ENCODE data around the gene ZNF841. TPM values are rescaled to one million over a fixed set of nuclear protein-coding genes. Genes with fewer than 3 reads are reported as not detected.
"Not testable (repeated sequence)": the region's sequence is repeated elsewhere in the genome, so short reads cannot be mapped to it uniquely, and the experiment has no call there.

ZNF841 gene
- polyA plus RNA-seq, 1 experiment, result 11.1 TPM

GRCh38 chr19:52101866-52102562 is 6.4 kb upstream of the ZNF841 start:
- ChIA-PET POLR2A (no interaction called here), CTCF (interaction anchor here (1.2 kb wide), 1 partner anchor 135 kb away, joined by 3 read pairs; no protein-coding TSS in a partner anchor)
- Histone ChIP-seq H3K9me3 (ENCODE audit: control insufficient read depth, insufficient read depth, low read length) (peaks cover 38% of the 10 kb centered on the region), H3K4me3 (ENCODE audit: low read depth, low read length) (no peak overlapping the region), H3K27me3 (ENCODE audit: control insufficient read depth, insufficient read depth, low read length) (no peaks in the 10 kb centered on the region), H3K27ac (ENCODE audit: low read depth, low read length) (no peak overlapping the region)
- TF ChIP-seq CTCF (IDR thresholded peaks at IDR 0.05; ENCODE audit: low read depth, low read length), result no peak
- no peak for DNase-seq (ENCODE audit: low read depth, low spot score)

DNA sequence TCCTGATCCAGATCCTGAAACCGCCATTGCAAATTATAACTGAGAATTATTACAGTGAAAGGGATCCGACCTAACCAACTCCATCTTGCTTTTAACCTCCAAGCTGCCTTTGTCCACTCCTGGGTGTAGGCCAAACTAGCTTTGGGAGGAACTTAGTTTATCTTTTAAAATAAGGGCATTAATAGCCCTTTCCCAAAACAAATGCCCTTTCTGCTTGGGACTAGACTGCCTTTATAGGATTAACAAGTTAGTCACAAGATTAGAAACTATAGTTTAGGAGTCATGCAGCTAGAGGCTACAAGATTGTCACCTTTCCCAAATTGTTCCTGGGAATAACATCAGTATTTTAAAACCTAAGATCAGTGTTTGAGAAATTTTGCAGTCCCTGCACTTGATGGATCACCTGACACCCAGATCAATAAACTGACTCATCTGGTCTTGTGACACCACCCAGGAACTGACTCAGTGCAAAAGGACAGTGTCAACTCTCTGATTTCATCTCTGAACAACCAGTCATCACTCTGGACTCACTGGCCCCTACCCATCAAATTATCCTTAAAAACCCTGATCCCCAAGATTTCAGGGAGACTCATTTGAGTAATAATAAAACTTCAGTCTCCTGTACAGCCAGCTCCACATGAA is 4.1 kb upstream of the ZNF841 start:
- Histone ChIP-seq H3K4me3 (ENCODE audit: low read depth, low read length) (no peak overlapping the region), H3K9me3 (ENCODE audit: control insufficient read depth, insufficient read depth, low read length) (peaks cover 33% of the 10 kb centered on the region), H3K27me3 (ENCODE audit: control insufficient read depth, insufficient read depth, low read length) (no peaks in the 10 kb centered on the region), H3K27ac (ENCODE audit: low read depth, low read length) (no peak overlapping the region)
- POLR2A ChIA-PET, result no interaction called here
- TF ChIP-seq CTCF (IDR thresholded peaks at IDR 0.05; ENCODE audit: low read depth, low read length), result no peak
- DNase-seq (ENCODE audit: low read depth, low spot score), result no peak
- CTCF ChIA-PET, result no interaction called here

- H3K4me3 ChIP-seq (ENCODE audit: low read depth, low read length); DNase-seq (ENCODE audit: low read depth, low spot score); H3K27me3 ChIP-seq (ENCODE audit: control insufficient read depth, insufficient read depth, low read length); POLR2A ChIA-PET; H3K27ac ChIP-seq (ENCODE audit: low read depth, low read length): not testable (repeated sequence)
- peaks cover 38% of the 10 kb centered on the region for H3K9me3 ChIP-seq (ENCODE audit: control insufficient read depth, insufficient read depth, low read length)
- CTCF ChIA-PET, result interaction anchor here (1.0 kb wide), 1 partner anchor 44 kb away, joined by 3 read pairs; no protein-coding TSS in a partner anchor
Measured at GRCh38 chr19:52096416-52096815, 851 bp upstream of the ZNF841 start.

GRCh38 chr19:52094526-52095130 is 937 bp downstream of the ZNF841 start:
- no peaks in the 10 kb centered on the region for H3K27me3 ChIP-seq (ENCODE audit: control insufficient read depth, insufficient read depth, low read length)
- H3K27ac ChIP-seq (ENCODE audit: low read depth, low read length), result no peak overlapping the region
- ChIA-PET CTCF (no interaction called here), POLR2A (interaction anchor here (0.8 to 1.3 kb wide), 2 partner anchors 95 to 133 kb away, joined by 3 to 6 read pairs; partner anchors contain the start of gene PPP2R1A)
- peaks cover 44% of the 10 kb centered on the region for H3K9me3 ChIP-seq (ENCODE audit: control insufficient read depth, insufficient read depth, low read length)
- peak overlapping the region; percentile 96 for H3K4me3 ChIP-seq (ENCODE audit: low read depth, low read length)
- no peak for TF ChIP-seq CTCF (IDR thresholded peaks at IDR 0.05; ENCODE audit: low read depth, low read length)
- DNase-seq (ENCODE audit: low read depth, low spot score), result no peak

DNA sequence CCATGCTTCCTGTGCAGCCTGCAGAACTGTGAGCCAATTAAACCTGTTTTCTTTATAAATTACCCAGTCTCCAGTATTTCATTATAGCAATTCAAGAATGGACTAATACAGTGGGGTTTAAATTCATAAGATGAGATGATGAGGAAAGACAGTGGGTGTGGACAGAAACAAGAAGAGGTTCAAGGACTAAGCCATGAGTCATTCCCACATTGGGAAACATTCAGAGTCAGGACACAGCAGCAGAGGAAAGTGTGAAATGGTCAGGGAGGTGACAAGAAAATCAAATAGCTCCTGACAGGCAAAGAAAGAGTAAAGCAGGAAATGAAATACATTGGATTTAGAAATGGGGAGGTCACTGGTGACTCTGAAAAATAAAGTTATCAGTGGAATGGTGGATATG is 9.1 kb downstream of the ZNF841 start:
- no peak for DNase-seq (ENCODE audit: low read depth, low spot score)
- TF ChIP-seq CTCF (IDR thresholded peaks at IDR 0.05; ENCODE audit: low read depth, low read length), result no peak
- H3K27ac ChIP-seq (ENCODE audit: low read depth, low read length), result no peak overlapping the region
- ChIA-PET POLR2A (no interaction called here), CTCF (no interaction called here)
- H3K9me3 ChIP-seq (ENCODE audit: control insufficient read depth, insufficient read depth, low read length), result peaks cover 57% of the 10 kb centered on the region
- no peak overlapping the region for H3K4me3 ChIP-seq (ENCODE audit: low read depth, low read length)
- no peaks in the 10 kb centered on the region for H3K27me3 ChIP-seq (ENCODE audit: control insufficient read depth, insufficient read depth, low read length)
